Thyroid gland (tissue), 4 donors: ENCODE data around the gene CCDC86.

Experiments used
- POLR2A ChIP-seq, 2 donors: fragments of 450-650 bp; IDR thresholded peaks; one replicate each; pipeline ENCODE4 v1.6.1; 2017; ENCODE audit warnings: antibody characterized with exemption in 2 of 2, mild to moderate bottlenecking in 2 of 2, moderate library complexity in 1 of 2
- TF ChIP-seq, protein P1 (sequence below), 6 experiments: fragments of 200-600 bp in 3 of 6; fragments of 450-650 bp in 3 of 6; sonication (generic) in 3 of 6; IDR thresholded peaks; one replicate each; pipeline ENCODE4 v1.5.1; 2016 to 2019; ENCODE audit warnings: antibody characterized with exemption in 6 of 6, mild to moderate bottlenecking in 2 of 6, inconsistent platforms in 1 of 6, moderate library complexity in 1 of 6

DNA sequence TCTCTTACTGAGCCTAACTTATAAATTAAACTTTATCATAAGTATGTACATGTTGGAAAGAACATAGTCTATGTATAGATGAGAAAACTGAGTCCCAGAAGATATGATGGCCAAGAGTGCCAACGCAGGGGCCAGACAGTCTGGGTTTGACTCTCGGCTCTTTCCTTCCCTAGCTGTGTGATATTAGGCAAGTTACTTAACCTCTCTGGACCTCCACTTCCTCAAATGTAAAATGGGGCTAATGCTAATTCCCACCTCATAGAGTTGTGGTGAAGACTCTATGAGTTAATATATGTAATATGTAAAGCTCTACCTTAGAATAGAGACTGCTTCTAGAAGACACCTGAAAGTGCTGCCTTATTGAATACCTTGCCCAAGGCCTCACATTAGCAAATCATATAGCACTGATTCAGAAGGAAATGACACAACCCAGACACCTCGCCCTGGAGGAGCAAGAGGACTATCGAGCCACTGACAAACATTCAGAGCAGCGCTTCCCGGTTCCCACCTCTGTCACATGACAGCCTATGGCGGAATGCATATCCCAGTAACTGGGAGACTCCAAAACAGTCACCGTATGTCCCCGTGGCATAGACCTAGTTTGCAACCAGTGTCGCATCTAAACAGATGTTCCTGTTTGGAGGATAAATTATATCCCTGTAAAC, 11.3 kb upstream of the CCDC86 start:
- TF ChIP-seq, protein P1, sequence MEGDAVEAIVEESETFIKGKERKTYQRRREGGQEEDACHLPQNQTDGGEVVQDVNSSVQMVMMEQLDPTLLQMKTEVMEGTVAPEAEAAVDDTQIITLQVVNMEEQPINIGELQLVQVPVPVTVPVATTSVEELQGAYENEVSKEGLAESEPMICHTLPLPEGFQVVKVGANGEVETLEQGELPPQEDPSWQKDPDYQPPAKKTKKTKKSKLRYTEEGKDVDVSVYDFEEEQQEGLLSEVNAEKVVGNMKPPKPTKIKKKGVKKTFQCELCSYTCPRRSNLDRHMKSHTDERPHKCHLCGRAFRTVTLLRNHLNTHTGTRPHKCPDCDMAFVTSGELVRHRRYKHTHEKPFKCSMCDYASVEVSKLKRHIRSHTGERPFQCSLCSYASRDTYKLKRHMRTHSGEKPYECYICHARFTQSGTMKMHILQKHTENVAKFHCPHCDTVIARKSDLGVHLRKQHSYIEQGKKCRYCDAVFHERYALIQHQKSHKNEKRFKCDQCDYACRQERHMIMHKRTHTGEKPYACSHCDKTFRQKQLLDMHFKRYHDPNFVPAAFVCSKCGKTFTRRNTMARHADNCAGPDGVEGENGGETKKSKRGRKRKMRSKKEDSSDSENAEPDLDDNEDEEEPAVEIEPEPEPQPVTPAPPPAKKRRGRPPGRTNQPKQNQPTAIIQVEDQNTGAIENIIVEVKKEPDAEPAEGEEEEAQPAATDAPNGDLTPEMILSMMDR (IDR thresholded peaks at IDR 0.05) = no peak
- no peak for TF ChIP-seq POLR2A (IDR thresholded peaks at IDR 0.05)
